PFSK-1 (cell line): Measurements from ENCODE around the gene GFPT2.

Experiments
- FOXP2 ChIP-seq: optimal IDR thresholded peaks from 2 replicates; pipeline ENCODE3; 2011; ENCODE audit warnings: borderline replicate concordance, control low read depth, inconsistent platforms; ENCODE audit not compliant: insufficient read depth; ENCODE audit errors: extremely low read length, extremely low read depth
- POLR2AphosphoS5 ChIP-seq: IDR thresholded peaks from 2 replicates; pipeline ENCODE4 v1.6.1; 2012; ENCODE audit warnings: low read depth, mild to moderate bottlenecking, control low read depth, low read length, moderate library complexity
- SIN3A ChIP-seq: IDR thresholded peaks from 2 replicates; pipeline ENCODE4 v1.6.1; 2012; ENCODE audit warnings: mild to moderate bottlenecking, low read length, moderate library complexity, borderline replicate concordance; ENCODE audit not compliant: insufficient read depth
- TAF1 ChIP-seq: IDR thresholded peaks from 2 replicates; pipeline ENCODE4 v1.6.1; 2012; ENCODE audit warnings: low read length, control low read depth, borderline replicate concordance; ENCODE audit not compliant: insufficient read depth
- TF ChIP-seq, protein P1 (sequence below), 2 experiments: IDR thresholded peaks; 2 replicates each; pipeline versions ENCODE4 v1.6.1 to v1.8.0; 2011 to 2012; ENCODE audit warnings: low read depth in 2 of 2, low read length in 2 of 2, control low read depth in 1 of 2, inconsistent platforms in 1 of 2, mild to moderate bottlenecking in 1 of 2, moderate library complexity in 1 of 2; ENCODE audit not compliant: insufficient read depth in 1 of 2

The GFPT2 gene

DNA sequence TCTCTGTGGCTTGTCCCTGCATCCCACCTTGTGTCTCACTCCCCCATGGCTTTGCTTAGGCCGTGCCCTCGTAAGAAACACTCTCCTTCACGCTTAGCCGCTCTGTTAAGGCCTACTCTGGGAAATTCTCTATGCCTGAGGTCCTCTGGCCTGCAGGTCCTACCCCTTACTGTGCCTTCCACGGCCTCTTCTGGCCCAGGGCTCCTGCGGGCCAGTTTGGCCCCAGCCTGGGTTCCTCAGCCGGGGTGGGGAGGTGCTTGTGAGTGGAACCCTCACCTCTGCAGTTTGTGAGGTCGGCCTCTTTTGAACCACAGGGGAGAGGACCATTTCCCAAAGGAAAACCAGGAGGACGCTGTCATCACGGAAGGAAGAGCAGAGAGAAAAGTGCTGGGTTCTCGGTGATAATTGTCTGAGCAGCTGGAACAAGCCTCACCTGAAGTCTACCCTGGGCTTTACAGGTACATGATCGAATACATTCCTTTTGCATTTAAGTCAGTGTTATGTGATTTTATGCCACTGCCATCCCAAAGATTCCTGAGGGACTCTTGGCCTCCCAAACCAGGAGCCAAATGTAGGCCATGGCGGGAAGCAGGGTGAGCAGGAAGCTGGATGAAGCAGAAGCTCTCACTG lies 28.8 kb upstream of the GFPT2 start:
- TF ChIP-seq POLR2AphosphoS5 (no peak), SIN3A (no peak), TAF1 (no peak)

DNA sequence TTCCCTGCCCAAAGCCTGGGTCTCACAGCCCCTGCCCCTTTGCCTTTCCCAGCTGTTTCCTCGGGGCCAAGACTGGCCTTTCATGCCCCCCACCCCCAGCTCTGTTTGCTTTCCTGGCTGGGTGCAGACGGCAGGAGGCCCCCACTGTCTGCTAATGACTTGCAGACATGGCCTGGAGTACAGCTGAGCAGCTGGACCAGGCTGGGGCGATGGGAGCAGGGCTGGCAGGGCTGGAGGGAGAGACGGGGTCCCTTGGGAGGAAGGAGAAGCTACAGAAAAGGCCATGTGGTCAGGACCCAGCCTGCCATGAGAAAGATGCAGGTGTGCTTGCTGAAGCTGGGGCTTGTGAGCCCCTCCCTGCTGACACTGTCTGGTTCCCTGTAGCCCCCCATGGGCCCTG lies 28.3 kb upstream of the GFPT2 start:
- no peak for TF ChIP-seq POLR2AphosphoS5
- no peak for TF ChIP-seq FOXP2
- TF ChIP-seq SIN3A: no peak
- TF ChIP-seq, protein P1, sequence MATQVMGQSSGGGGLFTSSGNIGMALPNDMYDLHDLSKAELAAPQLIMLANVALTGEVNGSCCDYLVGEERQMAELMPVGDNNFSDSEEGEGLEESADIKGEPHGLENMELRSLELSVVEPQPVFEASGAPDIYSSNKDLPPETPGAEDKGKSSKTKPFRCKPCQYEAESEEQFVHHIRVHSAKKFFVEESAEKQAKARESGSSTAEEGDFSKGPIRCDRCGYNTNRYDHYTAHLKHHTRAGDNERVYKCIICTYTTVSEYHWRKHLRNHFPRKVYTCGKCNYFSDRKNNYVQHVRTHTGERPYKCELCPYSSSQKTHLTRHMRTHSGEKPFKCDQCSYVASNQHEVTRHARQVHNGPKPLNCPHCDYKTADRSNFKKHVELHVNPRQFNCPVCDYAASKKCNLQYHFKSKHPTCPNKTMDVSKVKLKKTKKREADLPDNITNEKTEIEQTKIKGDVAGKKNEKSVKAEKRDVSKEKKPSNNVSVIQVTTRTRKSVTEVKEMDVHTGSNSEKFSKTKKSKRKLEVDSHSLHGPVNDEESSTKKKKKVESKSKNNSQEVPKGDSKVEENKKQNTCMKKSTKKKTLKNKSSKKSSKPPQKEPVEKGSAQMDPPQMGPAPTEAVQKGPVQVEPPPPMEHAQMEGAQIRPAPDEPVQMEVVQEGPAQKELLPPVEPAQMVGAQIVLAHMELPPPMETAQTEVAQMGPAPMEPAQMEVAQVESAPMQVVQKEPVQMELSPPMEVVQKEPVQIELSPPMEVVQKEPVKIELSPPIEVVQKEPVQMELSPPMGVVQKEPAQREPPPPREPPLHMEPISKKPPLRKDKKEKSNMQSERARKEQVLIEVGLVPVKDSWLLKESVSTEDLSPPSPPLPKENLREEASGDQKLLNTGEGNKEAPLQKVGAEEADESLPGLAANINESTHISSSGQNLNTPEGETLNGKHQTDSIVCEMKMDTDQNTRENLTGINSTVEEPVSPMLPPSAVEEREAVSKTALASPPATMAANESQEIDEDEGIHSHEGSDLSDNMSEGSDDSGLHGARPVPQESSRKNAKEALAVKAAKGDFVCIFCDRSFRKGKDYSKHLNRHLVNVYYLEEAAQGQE (IDR thresholded peaks at IDR 0.05; ENCODE audit: insufficient read depth in 1 of 2, low read depth in 2 of 2, low read length in 2 of 2): no peak
- TF ChIP-seq TAF1: no peak

DNA sequence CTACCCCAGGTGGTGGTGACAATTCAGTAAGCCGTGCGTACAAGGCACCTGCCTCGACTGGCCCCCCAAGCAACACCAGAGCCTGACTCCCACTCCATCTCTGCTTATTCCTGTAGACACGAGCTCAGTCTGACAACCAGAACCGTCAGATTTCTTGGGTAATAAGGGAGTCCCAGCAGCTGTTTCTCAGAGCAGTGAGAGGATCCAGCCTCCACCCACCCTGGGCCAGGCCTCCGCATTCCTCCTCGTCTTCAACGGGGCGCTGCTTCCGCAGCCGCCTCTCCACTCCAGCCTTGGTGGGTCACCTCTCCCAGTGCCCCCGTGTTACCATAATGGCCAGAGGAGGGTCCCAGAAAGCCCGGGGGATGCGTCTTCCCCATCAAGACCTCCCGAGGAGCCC lies 27.7 kb upstream of the GFPT2 start:
- TF ChIP-seq SIN3A (no peak), TAF1 (no peak), FOXP2 (no peak), POLR2AphosphoS5 (no peak)
- TF ChIP-seq, protein P1 (IDR thresholded peaks at IDR 0.05; ENCODE audit: insufficient read depth in 1 of 2, low read depth in 2 of 2, low read length in 2 of 2): no peak

DNA sequence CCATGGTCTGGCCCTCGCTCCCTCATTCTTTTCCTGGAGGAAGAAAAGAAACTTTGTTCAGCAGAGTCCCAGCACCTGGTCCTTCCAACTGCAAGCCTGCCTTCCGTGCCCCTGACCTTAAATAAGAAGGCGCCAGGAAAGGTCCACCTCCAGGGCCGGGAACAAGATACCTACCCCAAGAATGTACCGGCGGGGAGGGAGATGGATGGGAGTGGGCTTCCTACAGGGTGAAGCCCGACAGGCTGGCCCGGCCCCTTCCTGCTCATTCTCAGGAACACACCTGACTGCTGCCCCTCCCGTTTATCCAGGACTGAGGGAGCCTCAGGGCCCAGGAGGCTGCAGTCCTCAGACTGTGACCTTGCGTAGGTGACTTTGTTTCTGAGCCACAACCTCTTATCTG lies 27.3 kb upstream of the GFPT2 start:
- TF ChIP-seq, protein P1 (IDR thresholded peaks at IDR 0.05; ENCODE audit: insufficient read depth in 1 of 2, low read depth in 2 of 2, low read length in 2 of 2): no peak
- TF ChIP-seq SIN3A: no peak
- TF ChIP-seq POLR2AphosphoS5: no peak
- TF ChIP-seq TAF1: no peak
- TF ChIP-seq FOXP2: no peak

DNA sequence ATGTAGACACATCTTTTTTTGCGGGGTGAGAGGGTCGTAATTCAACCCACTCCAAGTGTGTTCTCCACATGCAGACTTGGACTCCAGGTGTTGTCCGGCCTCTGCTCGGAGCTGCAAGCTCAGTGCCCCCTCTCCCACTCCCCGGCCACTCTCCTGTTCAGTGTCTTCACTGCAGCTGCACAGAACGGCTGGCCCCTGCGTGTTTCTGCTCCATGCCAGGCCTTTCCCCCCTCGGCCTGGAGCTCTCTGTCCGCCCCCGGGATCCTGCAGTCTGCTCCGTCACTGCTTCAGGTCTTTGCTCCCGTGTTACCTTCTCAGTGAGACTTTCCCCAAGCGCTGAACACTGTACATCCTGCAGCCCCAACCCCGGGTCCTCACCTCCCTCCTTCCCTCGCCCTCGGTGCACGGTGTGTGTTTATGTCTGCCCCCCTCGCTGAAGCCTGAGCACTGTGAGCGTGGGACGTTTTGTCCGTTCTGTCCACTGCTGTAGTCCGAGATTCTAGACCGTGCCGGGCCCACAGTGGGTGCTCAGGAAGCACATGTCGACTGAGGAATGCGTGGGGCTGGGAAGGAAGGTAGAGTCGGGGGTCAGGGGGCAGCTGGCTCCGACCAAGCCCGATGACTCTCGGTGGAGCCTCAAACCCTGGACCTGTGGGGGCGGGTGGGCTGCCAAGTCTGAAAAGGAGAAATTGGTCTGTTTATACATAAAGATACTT lies 26.4 kb upstream of the GFPT2 start:
- TF ChIP-seq SIN3A: no peak
- TF ChIP-seq FOXP2: no peak
- TF ChIP-seq TAF1: no peak
- no peak for TF ChIP-seq POLR2AphosphoS5
- TF ChIP-seq, protein P1 (IDR thresholded peaks at IDR 0.05; ENCODE audit: insufficient read depth in 1 of 2, low read depth in 2 of 2, low read length in 2 of 2): no peak
